GM12892 (cell line): ENCODE results near the gene MRPS12.

ENCODE experiments used
- DNase-seq: peaks from one replicate; pipeline ENCODE4 v3.0.0; 2011; ENCODE audit not compliant: insufficient read length
- FAIRE-seq: peaks from 2 replicates; lab custom pipeline; 2011; peaks lifted over from hg19 to GRCh38; lab: Jason Lieb, UNC
- POLR2A ChIP-seq: IDR thresholded peaks from 2 replicates; pipeline ENCODE4 v1.6.1; 2011; ENCODE audit warnings: low read depth, low read length, control low read depth
- POLR2AphosphoS5 ChIP-seq: IDR thresholded peaks from 2 replicates; pipeline ENCODE4 v1.6.1; 2011; ENCODE audit warnings: low read depth, low read length, control low read depth
- TAF1 ChIP-seq: IDR thresholded peaks from 2 replicates; pipeline ENCODE4 v1.6.1; 2011; ENCODE audit warnings: low read depth, mild to moderate bottlenecking, control low read depth, low read length, borderline replicate concordance

MRPS12 gene

GRCh38 chr19:38971672-38972071 is 40.9 kb downstream of the MRPS12 start:
- FAIRE-seq (no peak), DNase-seq (no peak)

GRCh38 chr19:38974624-38975213 is 44.0 kb downstream of the MRPS12 start:
- DNase-seq = no peak
- no peak for TF ChIP-seq TAF1
- TF ChIP-seq POLR2AphosphoS5 = no peak
- no peak for TF ChIP-seq POLR2A
- no peak for FAIRE-seq

More at GRCh38 chr19:38971672-38972071, 40.9 kb downstream of the MRPS12 start:
- no peak for TF ChIP-seq POLR2AphosphoS5
- no peak for TF ChIP-seq TAF1
- TF ChIP-seq POLR2A = no peak

- DNase-seq = no peak
- TF ChIP-seq POLR2A = no peak
- no peak for TF ChIP-seq TAF1
- TF ChIP-seq POLR2AphosphoS5 = no peak
- no peak for FAIRE-seq
These were observed 44.6 kb downstream of the MRPS12 start, which contains the start of gene FBXO17 for GRCh38 chr19:38975214-38975860. TSS of gene FBXO17 (minus strand) at chr19:38975742. CDS start at chr19:38950319, 25,423 bp downstream.

- no peak for TF ChIP-seq POLR2A
- no peak for TF ChIP-seq TAF1
- no peak for TF ChIP-seq POLR2AphosphoS5
- FAIRE-seq = no peak
- DNase-seq = no peak
These were observed 45.1 kb downstream of the MRPS12 start for GRCh38 chr19:38975861-38976271.

GRCh38 chr19:38977445-38978325 is 46.9 kb downstream of the MRPS12 start:
- TF ChIP-seq POLR2AphosphoS5 (no peak), POLR2A (no peak), TAF1 (no peak)
- peak; percentile 61 for DNase-seq
- peak; percentile 97 for FAIRE-seq

GRCh38 chr19:38978326-38978689 is 47.6 kb downstream of the MRPS12 start:
- TF ChIP-seq TAF1 (no peak), POLR2AphosphoS5 (no peak), POLR2A (no peak)
- FAIRE-seq = no peak
- DNase-seq = no peak

- FAIRE-seq = no peak
- DNase-seq = no peak
- TF ChIP-seq POLR2A (no peak), TAF1 (no peak), POLR2AphosphoS5 (no peak)
These were observed 49.1 kb downstream of the MRPS12 start for GRCh38 chr19:38979812-38980211.

- no peak for TF ChIP-seq POLR2AphosphoS5
- DNase-seq (no peak), FAIRE-seq (no peak)
These were observed 50.0 kb downstream of the MRPS12 start for GRCh38 chr19:38980583-38981374.
